ENCODE data around the gene HOXC12.

DNA sequence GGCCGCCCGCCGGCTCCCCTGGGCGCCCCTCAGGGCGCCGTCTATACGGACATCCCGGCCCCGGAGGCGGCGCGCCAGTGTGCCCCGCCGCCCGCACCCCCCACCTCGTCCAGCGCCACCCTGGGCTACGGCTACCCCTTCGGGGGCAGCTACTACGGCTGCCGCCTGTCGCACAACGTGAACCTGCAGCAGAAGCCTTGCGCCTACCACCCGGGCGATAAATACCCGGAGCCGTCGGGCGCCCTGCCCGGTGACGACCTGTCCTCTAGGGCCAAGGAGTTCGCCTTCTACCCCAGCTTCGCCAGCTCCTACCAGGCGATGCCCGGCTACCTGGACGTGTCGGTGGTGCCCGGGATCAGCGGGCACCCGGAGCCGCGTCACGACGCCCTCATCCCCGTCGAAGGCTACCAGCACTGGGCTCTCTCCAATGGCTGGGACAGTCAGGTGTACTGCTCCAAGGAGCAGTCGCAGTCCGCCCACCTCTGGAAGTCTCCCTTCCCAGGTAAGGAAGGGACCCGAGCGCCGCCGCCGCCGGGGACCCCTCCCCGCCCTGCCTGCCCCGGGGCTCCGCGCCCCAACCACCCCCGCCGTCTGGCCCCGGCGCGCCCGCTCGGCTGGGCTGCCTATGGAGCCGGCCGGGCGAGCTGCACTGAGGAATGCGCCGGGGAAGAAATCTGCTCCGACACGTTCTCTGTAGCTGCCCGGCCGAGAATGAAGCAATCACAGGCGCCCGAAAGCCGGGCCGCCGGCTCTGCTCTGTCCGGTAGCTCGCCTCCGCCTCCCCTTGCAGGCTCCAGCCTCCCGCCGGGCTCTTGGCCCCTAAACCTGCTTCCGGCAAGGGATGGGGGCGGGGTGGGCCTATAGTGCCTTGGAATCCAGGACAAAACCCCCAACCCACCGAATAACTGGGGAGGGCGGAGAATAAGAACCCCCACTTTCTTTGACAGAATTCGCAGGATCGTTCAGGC, 15.3 kb upstream of the HOXC12 start:
- TF ChIP-seq, protein P1, sequence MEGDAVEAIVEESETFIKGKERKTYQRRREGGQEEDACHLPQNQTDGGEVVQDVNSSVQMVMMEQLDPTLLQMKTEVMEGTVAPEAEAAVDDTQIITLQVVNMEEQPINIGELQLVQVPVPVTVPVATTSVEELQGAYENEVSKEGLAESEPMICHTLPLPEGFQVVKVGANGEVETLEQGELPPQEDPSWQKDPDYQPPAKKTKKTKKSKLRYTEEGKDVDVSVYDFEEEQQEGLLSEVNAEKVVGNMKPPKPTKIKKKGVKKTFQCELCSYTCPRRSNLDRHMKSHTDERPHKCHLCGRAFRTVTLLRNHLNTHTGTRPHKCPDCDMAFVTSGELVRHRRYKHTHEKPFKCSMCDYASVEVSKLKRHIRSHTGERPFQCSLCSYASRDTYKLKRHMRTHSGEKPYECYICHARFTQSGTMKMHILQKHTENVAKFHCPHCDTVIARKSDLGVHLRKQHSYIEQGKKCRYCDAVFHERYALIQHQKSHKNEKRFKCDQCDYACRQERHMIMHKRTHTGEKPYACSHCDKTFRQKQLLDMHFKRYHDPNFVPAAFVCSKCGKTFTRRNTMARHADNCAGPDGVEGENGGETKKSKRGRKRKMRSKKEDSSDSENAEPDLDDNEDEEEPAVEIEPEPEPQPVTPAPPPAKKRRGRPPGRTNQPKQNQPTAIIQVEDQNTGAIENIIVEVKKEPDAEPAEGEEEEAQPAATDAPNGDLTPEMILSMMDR (IDR thresholded peaks at IDR 0.05 in 4 of 5, conservative IDR thresholded peaks at IDR 0.05 in 1 of 5) = no peak
- TF ChIP-seq POLR2A (IDR thresholded peaks at IDR 0.05) = no peak

All from gastrocnemius medialis (tissue), 4 donors.